HCT116 (cell line): ENCODE measurements around the gene EEF1AKMT4.

Experiments
- CEBPB ChIP-seq: IDR thresholded peaks from 2 replicates; pipeline ENCODE4 v1.6.1; 2012; ENCODE audit warnings: low read depth
- EGR1 ChIP-seq: IDR thresholded peaks from 2 replicates; pipeline ENCODE4 v1.6.1; 2012; ENCODE audit warnings: low read depth
- EZH2 ChIP-seq: fragments of 200-600 bp; sonication (generic); IDR thresholded peaks from 2 replicates; pipeline ENCODE4 v1.6.1; 2017; ENCODE audit warnings: antibody characterized with exemption, mixed run types
- EZH2phosphoT487 ChIP-seq: fragments of 200-600 bp; IDR thresholded peaks from 2 replicates; pipeline ENCODE4 v1.6.1; 2018; ENCODE audit warnings: antibody characterized with exemption, borderline replicate concordance
- POLR2A ChIP-seq: IDR thresholded peaks from 2 replicates; pipeline ENCODE4 v1.7.0; 2011; ENCODE audit warnings: borderline replicate concordance; ENCODE audit not compliant: insufficient read depth, insufficient read length; ENCODE audit errors: extremely low read depth
- POLR2AphosphoS5 ChIP-seq: IDR thresholded peaks from 2 replicates; pipeline ENCODE4 v1.6.1; 2011; ENCODE audit warnings: mild to moderate bottlenecking, low read depth, low read length, moderate library complexity
- SP1 ChIP-seq: IDR thresholded peaks from 2 replicates; pipeline ENCODE4 v1.6.1; 2012; ENCODE audit warnings: low read depth
- TCF7L2 ChIP-seq: IDR thresholded peaks from 2 replicates; pipeline ENCODE4 v1.7.0; 2011; ENCODE audit warnings: borderline replicate concordance, inconsistent platforms; ENCODE audit not compliant: insufficient read depth, insufficient read length; ENCODE audit errors: extremely low read depth
- ZNF274 ChIP-seq: fragments of 200-500 bp; sonication (Bioruptor generic); IDR thresholded peaks from 2 replicates; pipeline ENCODE4 v1.6.1; 2014; ENCODE audit warnings: mild to moderate bottlenecking, low read depth, low read length, inconsistent platforms
- TF ChIP-seq, protein P1 (sequence below), 3 experiments: fragments of 200-600 bp in 1 of 3; sonication (generic) in 1 of 3; IDR thresholded peaks in 2 of 3; conservative IDR thresholded peaks in 1 of 3; 2 replicates each; pipeline ENCODE4 v1.5.1; 2012 to 2017; ENCODE audit warnings: low read depth in 2 of 3, low read length in 2 of 3, antibody characterized with exemption in 1 of 3, borderline replicate concordance in 1 of 3, control low read depth in 1 of 3, mild to moderate bottlenecking in 1 of 3, mixed read lengths in 1 of 3, mixed run types in 1 of 3, moderate library complexity in 1 of 3; ENCODE audit not compliant: insufficient read depth in 1 of 3
- TF ChIP-seq, protein P2 (sequence below): IDR thresholded peaks from 2 replicates; pipeline ENCODE4 v1.6.1; 2012

DNA sequence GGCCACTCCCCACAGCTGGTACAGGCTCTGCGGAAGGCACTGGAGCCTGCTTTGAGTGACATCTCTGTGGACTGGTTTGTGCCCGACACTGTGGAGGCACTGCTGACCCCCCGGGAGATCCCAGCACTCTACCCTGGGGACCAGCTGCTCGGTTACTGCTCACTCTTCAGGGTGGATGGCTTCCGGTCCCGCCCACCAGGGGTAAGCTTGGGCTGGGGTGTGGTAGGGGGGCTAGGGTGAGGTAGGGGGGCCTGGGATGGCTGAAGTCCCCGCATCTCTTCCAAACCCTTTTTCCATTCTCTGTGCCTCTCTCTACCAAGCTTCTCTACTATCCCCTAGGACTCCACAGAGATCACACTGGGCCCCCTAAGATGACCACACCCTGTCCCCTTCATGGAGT lies 12.3 kb upstream of the EEF1AKMT4 start:
- TF ChIP-seq, protein P1, sequence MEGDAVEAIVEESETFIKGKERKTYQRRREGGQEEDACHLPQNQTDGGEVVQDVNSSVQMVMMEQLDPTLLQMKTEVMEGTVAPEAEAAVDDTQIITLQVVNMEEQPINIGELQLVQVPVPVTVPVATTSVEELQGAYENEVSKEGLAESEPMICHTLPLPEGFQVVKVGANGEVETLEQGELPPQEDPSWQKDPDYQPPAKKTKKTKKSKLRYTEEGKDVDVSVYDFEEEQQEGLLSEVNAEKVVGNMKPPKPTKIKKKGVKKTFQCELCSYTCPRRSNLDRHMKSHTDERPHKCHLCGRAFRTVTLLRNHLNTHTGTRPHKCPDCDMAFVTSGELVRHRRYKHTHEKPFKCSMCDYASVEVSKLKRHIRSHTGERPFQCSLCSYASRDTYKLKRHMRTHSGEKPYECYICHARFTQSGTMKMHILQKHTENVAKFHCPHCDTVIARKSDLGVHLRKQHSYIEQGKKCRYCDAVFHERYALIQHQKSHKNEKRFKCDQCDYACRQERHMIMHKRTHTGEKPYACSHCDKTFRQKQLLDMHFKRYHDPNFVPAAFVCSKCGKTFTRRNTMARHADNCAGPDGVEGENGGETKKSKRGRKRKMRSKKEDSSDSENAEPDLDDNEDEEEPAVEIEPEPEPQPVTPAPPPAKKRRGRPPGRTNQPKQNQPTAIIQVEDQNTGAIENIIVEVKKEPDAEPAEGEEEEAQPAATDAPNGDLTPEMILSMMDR (IDR thresholded peaks at IDR 0.05 in 2 of 3, conservative IDR thresholded peaks at IDR 0.05 in 1 of 3; ENCODE audit: borderline replicate concordance in 1 of 3, insufficient read depth in 1 of 3, low read depth in 2 of 3, low read length in 2 of 3): no peak
- TF ChIP-seq, protein P2, sequence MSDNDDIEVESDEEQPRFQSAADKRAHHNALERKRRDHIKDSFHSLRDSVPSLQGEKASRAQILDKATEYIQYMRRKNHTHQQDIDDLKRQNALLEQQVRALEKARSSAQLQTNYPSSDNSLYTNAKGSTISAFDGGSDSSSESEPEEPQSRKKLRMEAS: no peak
- no peak for TF ChIP-seq EZH2
- no peak for TF ChIP-seq TCF7L2
- TF ChIP-seq EZH2phosphoT487: no peak
- TF ChIP-seq ZNF274: no peak
- TF ChIP-seq SP1: no peak
- no peak for TF ChIP-seq POLR2AphosphoS5
- TF ChIP-seq POLR2A: no peak
- no peak for TF ChIP-seq CEBPB
- no peak for TF ChIP-seq EGR1
